NOMO-1 treated with DMSO at 0.1 percent for 48 hours (cell line): ENCODE measurements around the gene UBE3C.
"Not testable (repeated sequence)": the region's sequence is repeated elsewhere in the genome, so short reads cannot be mapped to it uniquely, and the experiment has no call there.

Experiments
- DNase-seq: peaks from one replicate; lab custom pipeline; 2025; ENCODE audit not compliant: unreplicated experiment; lab: John Stamatoyannopoulos, UW

Gene UBE3C

DNA sequence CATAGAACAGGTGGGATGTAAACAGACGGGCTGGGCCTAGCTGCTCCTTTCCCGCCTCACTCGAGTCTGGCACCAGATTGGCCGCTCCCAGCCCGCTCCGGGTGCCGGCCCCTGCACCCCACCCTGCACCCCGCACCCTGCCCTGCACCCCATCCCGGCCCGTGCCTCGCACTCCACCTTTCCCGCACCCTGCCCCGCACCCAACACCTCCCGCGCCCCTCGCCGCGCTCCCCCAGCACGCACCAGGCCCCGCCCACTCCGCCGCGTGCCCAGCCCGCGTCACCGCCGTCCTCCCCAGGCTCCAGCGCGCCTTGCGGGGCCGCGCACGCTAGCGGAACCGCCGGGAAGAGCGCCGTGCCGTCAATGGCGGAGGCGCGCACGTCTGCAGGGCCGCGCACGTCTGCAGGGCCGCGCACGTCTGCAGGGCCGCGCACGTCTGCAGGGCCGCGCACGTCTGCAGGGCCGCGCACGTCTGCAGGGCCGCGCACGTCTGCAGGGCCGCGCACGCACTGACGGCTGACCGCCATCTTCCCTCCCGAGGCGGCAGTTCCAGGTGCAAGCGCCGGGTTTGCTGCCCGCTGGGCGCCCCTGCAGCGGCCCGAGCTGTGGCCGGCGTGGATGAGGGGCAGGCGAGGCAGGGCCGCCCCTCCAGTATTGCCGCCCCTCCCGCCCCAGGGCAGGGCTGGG lies at the start of gene UBE3C:
Gene UBE3C (plus strand): TSS at position 503 of the 687 bp plus-strand sequence. CDS start 347 bp downstream, outside the sequence.
- peak; percentile 63 for DNase-seq

DNA sequence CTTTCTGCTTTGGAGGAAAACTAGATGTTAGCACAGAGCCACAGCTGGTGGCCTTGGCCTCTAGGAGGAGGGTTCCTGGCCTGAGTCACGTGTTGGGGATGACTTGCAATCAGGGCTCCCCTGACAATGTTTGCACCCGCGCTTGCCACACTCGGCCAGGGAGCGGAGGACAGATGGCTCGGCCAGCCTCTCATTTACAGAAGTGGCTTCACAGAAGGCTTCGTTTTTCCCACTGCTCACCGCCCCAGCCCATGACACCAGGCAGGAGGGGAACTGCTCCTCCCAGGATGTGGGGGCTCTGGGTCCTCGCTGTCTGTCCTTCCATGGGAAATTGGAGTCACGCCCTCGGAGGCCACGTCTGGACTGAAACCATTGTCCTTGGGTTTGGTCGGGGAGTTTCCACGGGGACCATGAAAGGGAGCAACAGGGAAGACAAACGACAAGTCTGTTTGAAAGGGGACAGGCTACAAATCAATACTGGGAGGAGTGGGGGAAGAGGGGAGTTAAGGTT lies 49.6 kb upstream of the UBE3C start:
- DNase-seq = no peak

DNA sequence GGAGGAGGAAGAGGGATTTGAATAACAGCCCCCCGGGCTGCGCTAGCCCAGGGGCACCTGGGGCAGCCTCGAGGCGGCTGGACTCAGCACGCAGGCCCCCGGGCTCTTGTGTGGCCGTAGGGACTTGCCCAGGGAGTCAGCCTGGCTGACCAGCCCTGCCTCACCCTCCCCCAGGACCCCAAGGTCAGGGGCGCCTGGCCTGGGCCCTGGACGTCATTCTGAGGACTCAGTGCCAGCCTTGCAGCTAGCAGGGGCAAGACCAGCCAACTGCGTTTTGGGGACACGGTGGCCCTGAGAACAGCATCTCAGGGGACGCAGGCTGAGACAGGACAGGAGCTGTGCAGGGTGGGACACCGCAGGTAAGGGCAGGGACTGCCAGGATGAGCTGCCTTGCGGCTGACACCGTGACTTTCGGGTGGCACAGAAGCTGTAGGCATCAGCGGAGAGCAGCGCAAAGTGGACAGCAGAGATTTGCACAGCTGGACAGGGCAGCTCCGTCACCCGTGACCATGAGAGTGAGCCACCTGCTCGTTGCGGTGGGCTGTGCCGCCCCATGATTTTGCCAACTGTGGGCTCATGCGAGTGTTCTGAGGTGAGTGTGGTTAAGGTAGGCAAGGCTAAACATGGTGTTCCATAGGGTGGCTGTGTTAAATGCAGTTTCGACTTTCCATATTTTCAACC lies 48.1 kb upstream of the UBE3C start:
- no peak for DNase-seq

DNA sequence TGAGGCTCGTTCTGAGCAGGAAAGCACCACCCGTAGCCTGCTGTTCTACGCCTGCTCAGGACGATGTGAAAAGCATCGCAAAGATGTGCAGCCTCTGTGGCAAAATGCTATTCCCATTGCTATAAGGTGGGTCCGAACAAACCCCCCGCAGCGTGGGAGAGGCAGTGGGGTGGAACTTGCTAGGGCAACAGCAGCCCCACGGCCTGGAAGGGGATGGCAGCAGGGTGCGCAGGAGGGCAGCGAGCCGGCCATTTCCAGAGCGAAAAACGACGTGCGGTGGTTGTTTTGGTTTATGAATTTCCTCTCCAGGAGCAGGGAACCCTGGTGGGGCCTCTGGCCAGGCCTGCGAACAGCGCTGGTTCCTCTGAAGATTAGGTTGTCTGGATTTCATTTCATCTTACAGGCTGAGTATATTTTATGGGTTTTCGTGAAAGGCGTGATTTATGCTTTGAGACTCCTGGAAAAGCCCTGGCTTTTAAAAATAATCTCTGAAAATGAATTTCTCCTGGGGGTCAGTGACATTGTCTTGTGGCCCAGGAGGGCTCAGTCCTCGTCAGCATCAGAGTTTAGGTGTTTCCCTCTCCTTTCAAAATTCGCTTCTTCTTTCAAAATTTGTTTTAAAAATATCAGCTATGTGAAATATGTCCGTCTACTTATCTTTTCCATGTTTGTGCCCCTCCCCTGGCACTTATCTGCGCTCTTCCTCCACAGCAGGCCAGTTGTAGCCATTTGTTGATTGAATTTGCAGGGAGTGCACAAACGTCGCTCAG lies 42.3 kb upstream of the UBE3C start:
- DNase-seq = no peak

DNA sequence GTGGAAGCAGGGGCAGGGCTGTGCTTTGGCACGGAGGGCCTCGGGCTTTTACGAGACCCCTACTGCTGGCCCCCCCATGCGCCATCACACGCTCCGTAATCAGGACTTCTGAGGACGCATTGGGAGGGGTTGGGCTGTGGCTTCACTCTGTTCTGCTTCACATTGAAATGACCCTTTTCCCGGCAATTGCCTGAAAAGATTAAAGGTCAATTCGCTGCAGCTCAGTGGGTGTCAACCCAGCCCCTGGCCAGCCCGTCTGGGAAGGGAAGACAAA lies 41.7 kb upstream of the UBE3C start:
- DNase-seq = no peak

DNA sequence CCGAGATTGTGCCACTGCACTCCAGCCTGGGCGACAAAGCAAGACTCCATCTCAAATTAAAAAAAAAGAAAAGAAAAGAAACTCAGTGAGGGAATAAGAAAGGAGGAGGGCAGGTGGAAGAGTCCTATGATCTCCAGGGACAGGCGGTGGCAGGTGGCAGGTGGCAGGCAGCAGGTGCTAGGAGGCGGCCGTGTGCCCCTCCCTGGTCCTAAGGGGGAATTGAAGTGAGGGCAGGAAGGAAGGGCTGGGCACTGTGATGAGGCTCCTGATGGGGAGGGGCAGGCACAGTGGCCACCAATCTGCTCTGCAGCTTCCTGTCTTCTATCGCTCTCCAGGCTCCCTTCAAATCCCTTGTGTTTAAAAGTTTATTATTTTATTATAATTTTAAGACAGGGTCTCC lies 41.2 kb upstream of the UBE3C start:
- no peak for DNase-seq

DNA sequence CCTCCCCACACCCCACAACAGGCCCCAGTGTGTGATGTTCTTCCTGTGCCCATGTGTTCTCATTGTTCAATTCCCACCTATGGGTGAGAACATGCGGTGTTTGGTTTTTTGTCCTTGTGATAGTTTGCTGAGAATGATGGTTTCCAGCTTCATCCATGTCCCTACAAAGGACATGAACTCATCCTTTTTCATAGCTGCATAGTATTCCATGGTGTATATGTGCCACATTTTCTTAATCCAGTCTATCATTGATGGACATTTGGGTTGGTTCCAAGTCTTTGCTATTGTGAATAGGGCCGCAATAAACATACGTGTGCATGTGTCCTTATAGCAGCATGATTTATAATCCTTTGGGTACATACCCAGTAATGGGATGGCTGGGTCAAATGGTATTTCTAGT lies 38.7 kb upstream of the UBE3C start:
- DNase-seq = not testable (repeated sequence)

DNA sequence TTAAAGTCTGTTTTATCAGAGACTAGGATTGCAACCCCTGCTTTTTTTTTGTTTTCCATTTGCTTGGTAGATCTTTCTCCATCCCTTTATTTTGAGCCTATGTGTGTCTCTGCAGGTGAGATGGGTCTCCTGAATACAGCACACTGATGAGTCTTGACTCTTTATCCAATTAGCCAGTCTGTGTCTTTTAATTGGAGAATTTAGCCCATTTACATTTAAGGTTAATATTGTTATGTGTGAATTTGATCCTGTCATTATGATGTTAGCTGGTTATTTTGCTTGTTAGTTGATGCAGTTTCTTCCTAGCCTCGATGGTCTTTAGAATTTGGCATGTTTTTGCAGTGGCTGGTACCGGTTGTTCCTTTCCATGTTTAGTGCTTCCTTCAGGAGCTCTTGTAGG lies 35.1 kb upstream of the UBE3C start:
- DNase-seq = not testable (repeated sequence)

DNA sequence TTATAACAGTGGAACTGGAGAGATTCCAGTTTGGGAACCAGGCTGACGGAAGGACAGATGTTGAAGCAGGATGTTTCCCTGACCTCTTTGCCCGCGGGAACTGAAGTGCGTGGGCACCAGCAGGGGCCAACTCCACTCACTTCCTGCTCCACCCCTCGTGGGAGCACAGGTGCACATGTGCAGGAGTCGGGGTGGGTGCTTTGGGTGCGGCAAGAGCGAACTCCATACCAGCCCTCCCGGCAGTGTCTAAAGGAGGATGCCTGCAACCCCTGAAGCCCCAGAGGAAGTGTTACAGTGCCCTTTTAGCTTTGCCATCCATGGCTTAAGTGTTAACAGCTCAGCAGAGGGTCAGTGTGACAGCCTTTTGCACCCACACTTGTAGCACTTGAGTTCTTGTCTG lies 27.4 kb upstream of the UBE3C start:
- no peak for DNase-seq

DNA sequence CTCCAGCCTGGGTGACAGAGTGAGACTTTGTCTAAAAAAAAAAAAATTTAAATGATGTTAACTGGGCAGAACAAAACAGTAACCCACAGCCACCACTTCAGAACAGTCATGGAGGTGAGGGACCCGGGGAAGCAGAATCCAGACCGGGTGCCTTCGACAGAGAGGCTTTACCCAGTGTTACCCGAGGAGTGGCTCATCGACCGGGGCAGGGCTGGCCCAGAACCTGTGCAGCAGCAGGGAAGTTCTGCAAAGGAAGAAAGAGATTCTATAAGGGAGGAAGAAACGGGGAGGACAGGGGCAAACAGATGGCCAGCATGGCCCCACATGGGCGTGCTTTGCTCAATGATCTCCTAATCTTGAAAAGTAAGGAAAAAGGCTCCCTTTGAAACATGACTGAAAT lies 26.0 kb upstream of the UBE3C start:
- DNase-seq = no peak

DNA sequence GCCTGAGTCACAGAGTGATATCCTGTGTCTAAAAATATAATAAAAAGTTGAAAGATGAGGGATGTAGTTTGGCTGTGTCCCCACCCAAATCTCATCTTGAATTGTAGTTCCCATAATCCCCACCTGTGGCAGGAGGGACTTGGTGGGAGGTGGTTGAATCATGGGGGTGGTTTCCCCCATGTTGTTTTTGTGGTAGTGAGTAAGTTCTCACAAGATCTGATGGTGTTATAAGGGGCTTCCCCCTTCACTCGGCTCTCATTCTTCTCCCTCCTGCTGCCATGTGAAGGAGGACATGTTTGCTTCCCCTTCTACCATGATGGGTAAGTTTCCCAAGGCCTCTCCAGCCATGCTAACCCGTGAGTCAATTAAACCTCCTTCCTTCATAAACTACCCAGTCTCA lies 25.1 kb upstream of the UBE3C start:
- no peak for DNase-seq

DNA sequence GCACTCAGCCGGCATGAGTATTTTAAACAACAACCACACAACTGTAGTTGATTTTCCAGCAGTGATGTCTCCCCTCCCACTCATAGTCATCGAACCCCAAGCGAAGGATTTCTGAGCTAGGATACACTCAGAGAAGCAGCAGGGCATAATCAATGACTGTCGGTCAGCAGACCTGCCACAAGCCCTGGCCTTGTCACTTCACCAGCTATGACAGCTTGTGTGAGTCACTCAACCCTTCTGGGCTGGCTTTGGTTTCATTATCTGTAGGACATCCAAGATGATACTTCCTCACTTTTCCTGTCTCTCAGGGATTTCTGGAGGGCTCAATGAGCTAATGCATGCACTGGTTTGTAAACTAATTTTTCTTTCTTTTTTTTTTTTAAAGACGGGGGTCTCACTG lies 22.0 kb upstream of the UBE3C start:
- DNase-seq = no peak

DNA sequence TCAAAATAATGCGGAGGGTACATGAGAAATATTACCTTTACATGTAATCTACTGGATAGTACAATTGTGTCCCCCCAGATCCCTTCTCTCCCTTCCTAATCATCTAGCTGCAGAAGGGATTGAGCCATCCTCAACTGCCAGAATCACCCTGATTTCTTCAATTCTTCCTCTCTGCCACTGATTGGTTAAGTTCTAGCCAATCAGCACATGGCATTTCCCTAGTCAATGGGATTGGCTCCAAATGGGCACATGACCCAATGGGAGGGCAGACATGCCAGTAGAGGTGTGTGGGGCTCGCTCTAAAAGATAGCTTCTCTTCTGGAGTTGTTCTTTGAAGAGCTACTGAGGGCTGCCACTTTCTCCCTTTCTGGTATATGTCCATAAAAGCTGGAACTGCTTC lies 20.9 kb upstream of the UBE3C start:
- DNase-seq = no peak

DNA sequence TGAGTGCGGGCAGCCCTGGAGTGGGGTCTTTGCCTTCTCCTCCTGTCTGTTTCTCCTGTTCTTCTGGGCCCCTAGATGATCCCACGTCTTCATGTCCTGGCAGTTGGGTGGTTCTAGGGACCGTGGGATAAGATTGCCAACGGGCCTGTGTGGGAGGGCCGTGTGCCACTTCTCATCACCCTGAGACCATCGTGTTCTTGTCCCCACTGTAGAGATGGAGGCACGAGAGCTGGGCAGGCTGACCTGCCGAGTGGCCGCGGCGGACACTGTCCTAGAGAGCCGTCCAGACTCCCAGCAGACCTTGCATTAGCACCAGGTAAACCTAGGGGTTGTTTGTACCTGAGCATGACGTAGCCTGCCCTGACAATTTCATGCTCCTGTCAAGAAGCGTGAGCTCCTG lies 18.5 kb upstream of the UBE3C start:
- no peak for DNase-seq

DNA sequence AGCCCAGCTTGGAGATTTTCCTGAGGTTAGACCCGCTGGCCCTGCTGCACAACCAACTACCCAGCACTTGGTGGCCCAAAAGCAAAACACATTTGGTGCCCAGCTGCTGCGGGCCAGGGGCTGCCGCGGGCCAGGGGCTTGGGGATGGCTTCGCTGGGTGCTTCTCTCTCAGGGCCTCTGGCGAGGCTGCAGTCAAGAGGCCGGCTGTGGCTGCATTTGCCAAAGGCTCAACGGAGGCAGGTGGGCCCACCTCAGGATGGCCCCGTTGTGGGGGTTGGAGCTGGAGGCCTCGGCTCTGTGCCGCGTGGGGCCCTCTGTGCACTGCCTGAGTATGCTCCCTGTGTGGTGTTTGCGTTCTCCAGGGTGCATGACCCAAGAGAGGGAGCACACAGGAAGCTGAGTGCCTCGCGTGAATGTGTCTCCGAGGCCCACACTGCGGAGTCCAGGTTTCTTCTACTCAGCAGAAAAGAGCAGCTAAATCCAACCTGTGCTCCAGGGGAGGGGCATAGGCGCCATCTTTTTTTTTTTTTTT lies 17.5 kb upstream of the UBE3C start:
- no peak for DNase-seq

DNA sequence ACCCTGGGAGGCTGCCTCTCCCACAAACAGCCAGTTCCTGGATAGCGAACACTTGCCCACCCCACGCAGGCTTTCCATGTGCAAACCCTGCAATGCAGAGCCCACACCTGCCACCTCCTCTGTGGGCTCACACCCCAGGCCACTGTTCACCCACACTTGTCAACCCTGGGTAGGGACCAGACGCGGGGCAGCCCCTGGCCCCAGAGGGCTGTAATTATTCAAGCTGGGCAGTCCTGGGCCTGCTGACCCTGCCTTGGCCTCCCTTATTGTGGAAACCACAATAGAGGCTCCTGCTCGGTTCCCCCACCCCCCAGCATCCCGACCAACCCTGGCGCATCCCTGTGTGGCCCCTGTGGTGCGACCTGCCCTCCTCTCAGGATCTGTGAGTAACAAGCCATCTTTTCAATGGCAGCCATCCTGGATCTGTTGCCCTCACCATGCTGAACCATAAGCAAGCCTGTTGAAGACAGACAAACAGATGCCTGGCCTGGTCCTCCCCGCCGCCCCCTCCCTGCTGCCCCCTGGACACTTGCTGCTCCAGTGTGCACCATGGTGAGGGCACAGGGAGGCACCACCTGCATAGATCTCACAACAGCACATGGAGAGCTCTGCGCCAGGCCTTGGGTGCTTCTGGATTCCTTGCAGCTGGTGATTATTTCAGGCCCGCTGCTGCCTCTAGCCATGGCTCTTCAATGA lies 15.8 kb upstream of the UBE3C start:
- no peak for DNase-seq

DNA sequence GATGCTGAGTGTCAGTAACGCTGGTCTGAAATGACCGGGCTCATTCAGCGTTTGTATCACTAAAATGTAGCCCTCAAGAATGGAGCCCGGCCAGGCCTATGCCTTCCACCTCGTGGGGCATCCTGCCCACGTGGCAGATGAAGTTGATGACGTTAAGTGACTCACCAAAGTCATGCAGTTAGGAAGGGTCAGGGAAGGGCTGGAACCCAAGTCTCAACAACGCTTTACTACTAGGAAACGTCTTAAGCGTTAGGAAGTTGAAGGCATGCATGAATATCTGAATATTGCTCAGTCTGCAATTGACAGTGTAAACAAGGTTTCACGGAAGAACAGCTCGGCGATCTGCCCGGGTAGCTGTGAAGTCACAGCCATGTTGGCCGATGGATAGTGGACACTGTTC lies 14.0 kb upstream of the UBE3C start:
- no peak for DNase-seq

DNA sequence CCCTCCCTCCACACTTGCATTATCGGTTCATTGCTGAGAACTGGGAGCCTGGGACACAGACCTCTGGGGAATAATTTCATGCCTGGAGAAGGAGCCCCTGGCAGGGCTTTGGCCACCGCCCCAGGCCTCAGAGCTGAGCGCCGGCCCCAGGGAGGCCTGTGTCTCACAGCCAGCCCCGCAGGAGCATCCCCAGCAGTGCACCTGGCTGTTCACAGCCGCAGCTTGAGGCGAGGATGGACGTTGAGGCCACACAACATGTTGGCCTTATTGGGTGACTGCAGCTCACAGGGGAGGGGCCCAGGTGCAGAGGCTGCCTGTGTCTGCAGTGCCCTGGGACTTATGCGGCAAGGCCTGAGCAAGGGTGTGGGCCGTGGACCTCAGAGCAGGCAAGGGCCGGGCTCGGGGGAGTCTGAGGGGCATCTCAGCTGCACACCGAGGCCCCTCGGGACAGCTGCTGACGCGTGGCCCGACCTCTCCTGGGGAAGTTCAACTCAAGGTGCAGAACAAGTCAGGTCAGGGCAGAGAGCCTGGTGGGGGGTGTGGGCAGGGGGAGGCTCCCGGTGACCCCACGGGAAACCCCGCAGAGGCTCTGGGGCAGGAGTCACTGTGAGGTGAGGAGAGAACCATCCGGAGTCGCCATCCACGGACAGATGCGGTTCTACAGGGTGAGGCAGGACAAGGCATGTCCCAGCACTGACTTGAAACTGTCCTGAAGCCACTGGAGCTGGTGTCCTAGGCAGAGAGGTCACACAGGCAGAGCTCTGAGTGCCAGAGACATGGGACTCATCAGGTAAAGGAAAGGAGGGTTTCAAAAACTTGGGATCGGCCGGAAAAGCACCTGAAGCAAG lies 13.1 kb upstream of the UBE3C start:
- no peak for DNase-seq

DNA sequence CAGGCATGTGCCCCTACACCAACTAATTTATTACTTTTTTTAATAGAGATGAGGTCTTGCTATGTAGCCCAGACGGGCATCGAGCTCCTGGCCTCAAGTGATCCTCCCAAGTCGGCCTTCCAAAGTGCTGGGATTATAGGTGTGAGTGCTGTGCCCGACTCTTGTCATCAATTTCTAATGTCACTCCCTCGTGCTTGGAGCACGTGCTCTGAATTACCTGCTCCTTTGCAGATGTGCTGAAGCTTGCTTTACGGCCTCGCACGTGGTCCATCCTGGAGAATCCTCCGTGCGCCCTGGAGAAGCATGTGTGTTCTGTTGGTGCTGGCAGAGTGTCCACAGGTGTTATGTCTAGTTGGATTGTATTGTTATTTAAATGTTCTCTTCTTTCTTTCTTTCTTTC lies 11.8 kb upstream of the UBE3C start:
- no peak for DNase-seq

DNA sequence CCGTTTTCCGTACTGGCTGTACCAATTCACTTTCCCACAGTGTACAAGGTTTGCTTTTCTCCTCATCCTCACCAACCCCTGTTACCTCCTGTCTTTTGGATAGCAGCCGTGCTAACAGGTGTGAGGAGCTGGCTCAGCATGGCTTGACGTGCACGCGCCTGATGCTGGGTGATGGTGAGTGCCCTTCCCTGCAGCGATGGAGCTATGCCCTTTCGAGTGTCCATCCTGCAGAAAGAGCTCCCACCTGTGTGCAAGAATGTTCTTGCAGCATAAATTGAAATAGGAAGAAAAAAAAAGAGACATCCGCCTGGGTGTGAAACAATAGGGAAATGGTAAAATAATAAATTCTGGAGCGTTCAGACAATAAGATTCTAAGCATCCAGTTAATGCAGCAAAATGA lies 9.5 kb upstream of the UBE3C start:
- DNase-seq = no peak
